Activated CD4-positive, alpha-beta T cell treated with anti-CD3 and anti-CD28 coated beads, Interleukin-2, amount 10 ng/mL, durations not matched to agents 24 days and 14 days (primary cell): Measurements from ENCODE around the gene NCAM1. TPM values are rescaled to one million over a fixed set of nuclear protein-coding genes. Genes with fewer than 3 reads are reported as not detected.

ENCODE experiments used
- DNase-seq: peaks from one replicate; pipeline ENCODE4 v3.0.0; 2022
- H3K27ac Mint-ChIP-seq: one replicate; pipeline ENCODE4 v1.8.0; 2022; ENCODE audit warnings: mild to moderate bottlenecking, mixed read lengths
- H3K27me3 Mint-ChIP-seq: one replicate; pipeline ENCODE4 v1.8.0; 2022; ENCODE audit warnings: mixed read lengths
- H3K36me3 Mint-ChIP-seq: one replicate; pipeline ENCODE4 v1.8.0; 2022; ENCODE audit warnings: low read depth, mild to moderate bottlenecking, mixed read lengths
- H3K4me1 Mint-ChIP-seq: one replicate; pipeline ENCODE4 v1.8.0; 2021; ENCODE audit warnings: mixed read lengths
- H3K4me3 Mint-ChIP-seq: one replicate; pipeline ENCODE4 v1.8.0; 2022; ENCODE audit warnings: mild to moderate bottlenecking, moderate library complexity, mixed read lengths
- H3K9me3 Mint-ChIP-seq: one replicate; pipeline ENCODE4 v1.8.0; 2021; ENCODE audit warnings: mixed read lengths
- intact Hi-C: fragments of 100-400 bp; cut with micrococcal nuclease; formaldehyde crosslinking; loops from one replicate; pipeline ENCODE4 v1.15.1; 2023
- total RNA-seq: library from RNA; stranded (reverse); gene quantifications from 2 replicates; pipeline ENCODE4 v1.2.3, GENCODE V29; 2022

The NCAM1 gene
- total RNA-seq, 1 donor from 2014 or later, result not detected

- no peak overlapping the region for H3K27ac Mint-ChIP-seq
- intact Hi-C loops, result no loop called here
- DNase-seq, result no peak
- H3K4me1 Mint-ChIP-seq, result no peaks in the 10 kb centered on the region
- no peaks in the 10 kb centered on the region for H3K36me3 Mint-ChIP-seq
- H3K9me3 Mint-ChIP-seq, result no peaks in the 10 kb centered on the region
- H3K27me3 Mint-ChIP-seq, result peaks cover 1% of the 10 kb centered on the region
- no peak overlapping the region for H3K4me3 Mint-ChIP-seq
Measured at GRCh38 chr11:113159988-113160807, 199.0 kb downstream of the NCAM1 start.

- DNase-seq, result no peak
- peaks cover 1% of the 10 kb centered on the region for H3K27me3 Mint-ChIP-seq
- H3K9me3 Mint-ChIP-seq, result no peaks in the 10 kb centered on the region
- no peaks in the 10 kb centered on the region for H3K4me1 Mint-ChIP-seq
- H3K36me3 Mint-ChIP-seq, result no peaks in the 10 kb centered on the region
- intact Hi-C loops, result no loop called here
- H3K27ac Mint-ChIP-seq, result no peak overlapping the region
- H3K4me3 Mint-ChIP-seq, result no peak overlapping the region
Measured at GRCh38 chr11:113160808-113161124, 199.5 kb downstream of the NCAM1 start.

GRCh38 chr11:113161711-113162591 lies 200.7 kb downstream of the NCAM1 start:
- H3K36me3 Mint-ChIP-seq, result no peaks in the 10 kb centered on the region
- H3K27me3 Mint-ChIP-seq, result peaks cover 1% of the 10 kb centered on the region
- H3K27ac Mint-ChIP-seq, result no peak overlapping the region
- H3K9me3 Mint-ChIP-seq, result no peaks in the 10 kb centered on the region
- intact Hi-C loops, result no loop called here
- H3K4me3 Mint-ChIP-seq, result no peak overlapping the region
- no peaks in the 10 kb centered on the region for H3K4me1 Mint-ChIP-seq
- no peak for DNase-seq

GRCh38 chr11:113162592-113162962 lies 201.4 kb downstream of the NCAM1 start:
- Mint-ChIP-seq H3K27me3 (peaks cover 1% of the 10 kb centered on the region), H3K36me3 (no peaks in the 10 kb centered on the region), H3K4me3 (no peak overlapping the region), H3K9me3 (no peaks in the 10 kb centered on the region), H3K4me1 (no peaks in the 10 kb centered on the region), H3K27ac (no peak overlapping the region)
- no peak for DNase-seq
- intact Hi-C loops, result no loop called here

GRCh38 chr11:113163291-113164030 lies 202.2 kb downstream of the NCAM1 start:
- no peaks in the 10 kb centered on the region for H3K27me3 Mint-ChIP-seq
- H3K4me1 Mint-ChIP-seq, result no peaks in the 10 kb centered on the region
- no peaks in the 10 kb centered on the region for H3K36me3 Mint-ChIP-seq
- H3K9me3 Mint-ChIP-seq, result no peaks in the 10 kb centered on the region
- no peak overlapping the region for H3K27ac Mint-ChIP-seq
- DNase-seq, result no peak
- H3K4me3 Mint-ChIP-seq, result no peak overlapping the region
- intact Hi-C loops, result no loop called here

GRCh38 chr11:113166280-113166679 lies 205.1 kb downstream of the NCAM1 start:
- no peak for DNase-seq
- H3K27me3 Mint-ChIP-seq, result no peaks in the 10 kb centered on the region
- no peak overlapping the region for H3K4me3 Mint-ChIP-seq
- H3K4me1 Mint-ChIP-seq, result no peaks in the 10 kb centered on the region
- no peaks in the 10 kb centered on the region for H3K36me3 Mint-ChIP-seq
- no peak overlapping the region for H3K27ac Mint-ChIP-seq
- no peaks in the 10 kb centered on the region for H3K9me3 Mint-ChIP-seq
- intact Hi-C loops, result no loop called here

- Mint-ChIP-seq H3K36me3 (no peaks in the 10 kb centered on the region), H3K4me3 (no peak overlapping the region), H3K27me3 (no peaks in the 10 kb centered on the region), H3K27ac (no peak overlapping the region), H3K9me3 (no peaks in the 10 kb centered on the region), H3K4me1 (no peaks in the 10 kb centered on the region)
- intact Hi-C loops, result no loop called here
- no peak for DNase-seq
Measured at GRCh38 chr11:113167599-113167998, 206.4 kb downstream of the NCAM1 start.

- Mint-ChIP-seq H3K27ac (no peak overlapping the region), H3K36me3 (no peaks in the 10 kb centered on the region), H3K4me1 (no peaks in the 10 kb centered on the region), H3K27me3 (no peaks in the 10 kb centered on the region), H3K9me3 (no peaks in the 10 kb centered on the region), H3K4me3 (no peak overlapping the region)
- intact Hi-C loops, result no loop called here
- DNase-seq, result no peak
Measured at GRCh38 chr11:113168354-113169342, 207.4 kb downstream of the NCAM1 start.

- no peaks in the 10 kb centered on the region for H3K9me3 Mint-ChIP-seq
- DNase-seq, result no peak
- H3K27me3 Mint-ChIP-seq, result peaks cover 3% of the 10 kb centered on the region
- no peak overlapping the region for H3K27ac Mint-ChIP-seq
- intact Hi-C loops, result no loop called here
- no peaks in the 10 kb centered on the region for H3K36me3 Mint-ChIP-seq
- no peak overlapping the region for H3K4me3 Mint-ChIP-seq
- no peaks in the 10 kb centered on the region for H3K4me1 Mint-ChIP-seq
Measured at GRCh38 chr11:113172382-113172951, 211.2 kb downstream of the NCAM1 start.

GRCh38 chr11:113173126-113173525 lies 211.9 kb downstream of the NCAM1 start:
- H3K27ac Mint-ChIP-seq, result no peak overlapping the region
- no peaks in the 10 kb centered on the region for H3K4me1 Mint-ChIP-seq
- H3K4me3 Mint-ChIP-seq, result no peak overlapping the region
- no peak for DNase-seq
- H3K36me3 Mint-ChIP-seq, result no peaks in the 10 kb centered on the region
- H3K27me3 Mint-ChIP-seq, result peaks cover 7% of the 10 kb centered on the region
- H3K9me3 Mint-ChIP-seq, result no peaks in the 10 kb centered on the region
- intact Hi-C loops, result no loop called here

GRCh38 chr11:113174882-113175281 lies 213.7 kb downstream of the NCAM1 start:
- H3K9me3 Mint-ChIP-seq, result no peaks in the 10 kb centered on the region
- intact Hi-C loops, result no loop called here
- no peak for DNase-seq
- no peak overlapping the region for H3K27ac Mint-ChIP-seq
- H3K4me1 Mint-ChIP-seq, result no peaks in the 10 kb centered on the region
- H3K27me3 Mint-ChIP-seq, result peaks cover 7% of the 10 kb centered on the region
- no peaks in the 10 kb centered on the region for H3K36me3 Mint-ChIP-seq
- H3K4me3 Mint-ChIP-seq, result no peak overlapping the region

- Mint-ChIP-seq H3K9me3 (no peaks in the 10 kb centered on the region), H3K36me3 (no peaks in the 10 kb centered on the region), H3K4me1 (no peaks in the 10 kb centered on the region), H3K27me3 (peaks cover 7% of the 10 kb centered on the region), H3K27ac (no peak overlapping the region), H3K4me3 (no peak overlapping the region)
- intact Hi-C loops, result no loop called here
- no peak for DNase-seq
Measured at GRCh38 chr11:113176599-113177360, 215.6 kb downstream of the NCAM1 start.
